ENCODE results near the gene ACTR2.

DNA sequence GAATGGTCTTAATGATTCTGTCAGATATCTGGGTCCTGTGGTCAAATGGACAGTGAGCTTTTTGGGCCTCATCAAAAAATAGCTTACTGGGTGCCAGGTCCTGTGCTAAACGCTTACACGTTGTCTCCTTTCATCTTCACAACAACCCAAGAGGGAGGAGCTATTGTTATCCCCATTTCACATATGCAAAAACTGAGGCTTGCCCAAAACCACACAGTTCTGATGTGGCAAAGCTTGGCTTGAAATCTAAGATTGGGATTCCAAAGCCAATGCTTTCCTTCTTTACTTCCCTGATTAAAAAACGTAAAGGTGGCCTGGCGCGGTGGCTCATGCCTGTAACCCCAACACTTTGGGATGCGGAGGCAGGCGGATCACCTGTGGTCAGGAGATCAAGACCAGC is 69.3 kb downstream of the ACTR2 start:
- TF ChIP-seq, protein P1, sequence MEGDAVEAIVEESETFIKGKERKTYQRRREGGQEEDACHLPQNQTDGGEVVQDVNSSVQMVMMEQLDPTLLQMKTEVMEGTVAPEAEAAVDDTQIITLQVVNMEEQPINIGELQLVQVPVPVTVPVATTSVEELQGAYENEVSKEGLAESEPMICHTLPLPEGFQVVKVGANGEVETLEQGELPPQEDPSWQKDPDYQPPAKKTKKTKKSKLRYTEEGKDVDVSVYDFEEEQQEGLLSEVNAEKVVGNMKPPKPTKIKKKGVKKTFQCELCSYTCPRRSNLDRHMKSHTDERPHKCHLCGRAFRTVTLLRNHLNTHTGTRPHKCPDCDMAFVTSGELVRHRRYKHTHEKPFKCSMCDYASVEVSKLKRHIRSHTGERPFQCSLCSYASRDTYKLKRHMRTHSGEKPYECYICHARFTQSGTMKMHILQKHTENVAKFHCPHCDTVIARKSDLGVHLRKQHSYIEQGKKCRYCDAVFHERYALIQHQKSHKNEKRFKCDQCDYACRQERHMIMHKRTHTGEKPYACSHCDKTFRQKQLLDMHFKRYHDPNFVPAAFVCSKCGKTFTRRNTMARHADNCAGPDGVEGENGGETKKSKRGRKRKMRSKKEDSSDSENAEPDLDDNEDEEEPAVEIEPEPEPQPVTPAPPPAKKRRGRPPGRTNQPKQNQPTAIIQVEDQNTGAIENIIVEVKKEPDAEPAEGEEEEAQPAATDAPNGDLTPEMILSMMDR (IDR thresholded peaks at IDR 0.05), result no peak
- no peak for TF ChIP-seq POLR2A (IDR thresholded peaks at IDR 0.05)
- no peak for TF ChIP-seq POLR2AphosphoS5 (IDR thresholded peaks at IDR 0.05)
